ENCODE results near the gene TBL1XR1. TPM values are rescaled to one million over a fixed set of nuclear protein-coding genes. Genes with fewer than 3 reads are reported as not detected.

The TBL1XR1 gene
- total and polyA plus RNA-seq, 2 donors (not counting 3 experiments of a cell fraction or from before 2014, with no cell fraction given) = 26.9 to 146 TPM

GRCh38 chr3:177194299-177194698, 3.0 kb downstream of the TBL1XR1 start:
- no TSS peak for BruUV-seq (replicated peaks)
- Histone ChIP-seq H3K79me2 (ENCODE audit: control insufficient read depth, insufficient read depth, low read length) (peaks cover 74% of the 10 kb centered on the region), H3K27ac (ENCODE audit: insufficient read depth, low read depth, low read length) (no peak overlapping the region), H3K9me1 (replicated peaks; ENCODE audit: control insufficient read depth, extremely low read depth, insufficient read depth, low read length) (no peaks in the 10 kb centered on the region), H3K27me3 (ENCODE audit: control insufficient read depth in 2 of 2, insufficient read depth in 2 of 2, low read length in 2 of 2) (no peaks in the 10 kb centered on the region), H3K36me3 (ENCODE audit: control insufficient read depth in 2 of 2, extremely low read depth in 1 of 2, insufficient read depth in 2 of 2, low read length in 2 of 2) (no peaks in the 10 kb centered on the region), H3K4me2 (ENCODE audit: insufficient read depth, low read length) (peak overlapping the region; percentile 66), H3K9ac (replicated peaks; ENCODE audit: extremely low read depth, insufficient read depth, low read length) (no peak overlapping the region), H3K9me3 (replicated peaks; ENCODE audit: control insufficient read depth, insufficient read depth, low read length) (no peaks in the 10 kb centered on the region), H4K20me1 (replicated peaks; ENCODE audit: control insufficient read depth, extremely low read depth, insufficient read depth, low read length) (peaks cover 6% of the 10 kb centered on the region), H3K4me3 (replicated peaks in 1 of 3; ENCODE audit: insufficient read depth in 1 of 3, low read depth in 1 of 3, low read length in 3 of 3) (peak overlapping the region in 1 of 3 experiments; percentile 97), H2AFZ (ENCODE audit: low read depth, low read length) (no peak overlapping the region), H3K4me1 (ENCODE audit: control insufficient read depth, extremely low read depth, insufficient read depth, low read length) (peaks cover 31% of the 10 kb centered on the region)
- TF ChIP-seq MAX (IDR thresholded peaks at IDR 0.05; ENCODE audit: insufficient read depth, insufficient read length) = no peak
- no peak for TF ChIP-seq MYC (IDR thresholded peaks at IDR 0.05; ENCODE audit: low read depth, low read length)
- DNase-seq (ENCODE audit: low read depth, low spot score) (no peak), FAIRE-seq (no peak)
- dilution Hi-C loops (cut with MboI; ENCODE audit: extremely low pct_ligation_motif_present, low sequenced_read_pairs) (no loop called here), intact Hi-C loops (cut with micrococcal nuclease) (loop anchor here (10.0 kb wide), 1 partner anchor 881 kb away; no protein-coding TSS in a partner anchor)
- ChIA-PET POLR2A (interaction anchor here (1.1 kb wide), 1 partner anchor 146 kb away, joined by 3 read pairs; no protein-coding TSS in a partner anchor), CTCF (no interaction called here)

DNA sequence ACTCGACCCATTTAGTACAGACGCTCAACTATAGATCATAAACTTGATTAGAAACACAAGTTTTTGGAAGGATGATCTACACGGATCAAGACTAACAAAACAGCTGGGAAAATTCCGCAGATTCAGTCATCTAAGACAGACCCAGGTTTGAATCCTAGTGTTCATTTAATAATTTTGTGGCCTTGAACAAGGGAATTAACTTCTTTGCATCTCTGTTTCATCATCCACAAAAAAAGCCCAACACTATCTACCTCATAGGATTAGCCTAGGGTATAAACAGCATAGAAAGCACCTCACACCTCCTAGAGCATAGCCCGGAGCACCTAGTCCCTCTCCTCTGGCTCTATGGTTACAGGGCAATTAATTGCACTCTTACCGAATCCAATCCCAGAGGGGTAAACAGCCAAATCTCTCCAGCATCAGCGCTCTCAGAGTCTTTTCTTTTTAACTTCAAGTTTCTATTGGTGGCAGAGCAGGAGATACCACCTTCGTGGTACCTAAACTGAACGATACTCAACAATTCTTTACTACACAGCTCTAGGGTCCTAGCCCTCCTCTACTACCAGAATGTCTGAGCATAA, 3.5 kb downstream of the TBL1XR1 start:
- dilution Hi-C loops (cut with MboI; ENCODE audit: extremely low pct_ligation_motif_present, low sequenced_read_pairs) = no loop called here
- Histone ChIP-seq H3K9me3 (replicated peaks; ENCODE audit: control insufficient read depth, insufficient read depth, low read length) (no peaks in the 10 kb centered on the region), H3K9ac (replicated peaks; ENCODE audit: extremely low read depth, insufficient read depth, low read length) (no peak overlapping the region), H2AFZ (ENCODE audit: low read depth, low read length) (no peak overlapping the region), H3K27me3 (ENCODE audit: control insufficient read depth in 2 of 2, insufficient read depth in 2 of 2, low read length in 2 of 2) (no peaks in the 10 kb centered on the region), H3K79me2 (ENCODE audit: control insufficient read depth, insufficient read depth, low read length) (peaks cover 79% of the 10 kb centered on the region), H3K36me3 (ENCODE audit: control insufficient read depth in 2 of 2, extremely low read depth in 1 of 2, insufficient read depth in 2 of 2, low read length in 2 of 2) (no peaks in the 10 kb centered on the region), H3K4me2 (ENCODE audit: insufficient read depth, low read length) (peak overlapping the region; percentile 66), H3K27ac (ENCODE audit: insufficient read depth, low read depth, low read length) (no peak overlapping the region), H3K9me1 (replicated peaks; ENCODE audit: control insufficient read depth, extremely low read depth, insufficient read depth, low read length) (no peaks in the 10 kb centered on the region), H3K4me1 (ENCODE audit: control insufficient read depth, extremely low read depth, insufficient read depth, low read length) (peaks cover 26% of the 10 kb centered on the region), H3K4me3 (replicated peaks in 1 of 3; ENCODE audit: insufficient read depth in 1 of 3, low read depth in 1 of 3, low read length in 3 of 3) (no peak overlapping the region), H4K20me1 (replicated peaks; ENCODE audit: control insufficient read depth, extremely low read depth, insufficient read depth, low read length) (peaks cover 6% of the 10 kb centered on the region)
- DNase-seq (ENCODE audit: low read depth, low spot score) (no peak), FAIRE-seq (no peak)
- intact Hi-C loops (cut with micrococcal nuclease) = loop anchor here (10.0 kb wide), 1 partner anchor 881 kb away; no protein-coding TSS in a partner anchor
- ChIA-PET POLR2A (interaction anchor here (1.1 kb wide), 1 partner anchor 146 kb away, joined by 3 read pairs; no protein-coding TSS in a partner anchor), CTCF (no interaction called here)
- BruUV-seq (replicated peaks) = no TSS peak
- TF ChIP-seq, protein P1, sequence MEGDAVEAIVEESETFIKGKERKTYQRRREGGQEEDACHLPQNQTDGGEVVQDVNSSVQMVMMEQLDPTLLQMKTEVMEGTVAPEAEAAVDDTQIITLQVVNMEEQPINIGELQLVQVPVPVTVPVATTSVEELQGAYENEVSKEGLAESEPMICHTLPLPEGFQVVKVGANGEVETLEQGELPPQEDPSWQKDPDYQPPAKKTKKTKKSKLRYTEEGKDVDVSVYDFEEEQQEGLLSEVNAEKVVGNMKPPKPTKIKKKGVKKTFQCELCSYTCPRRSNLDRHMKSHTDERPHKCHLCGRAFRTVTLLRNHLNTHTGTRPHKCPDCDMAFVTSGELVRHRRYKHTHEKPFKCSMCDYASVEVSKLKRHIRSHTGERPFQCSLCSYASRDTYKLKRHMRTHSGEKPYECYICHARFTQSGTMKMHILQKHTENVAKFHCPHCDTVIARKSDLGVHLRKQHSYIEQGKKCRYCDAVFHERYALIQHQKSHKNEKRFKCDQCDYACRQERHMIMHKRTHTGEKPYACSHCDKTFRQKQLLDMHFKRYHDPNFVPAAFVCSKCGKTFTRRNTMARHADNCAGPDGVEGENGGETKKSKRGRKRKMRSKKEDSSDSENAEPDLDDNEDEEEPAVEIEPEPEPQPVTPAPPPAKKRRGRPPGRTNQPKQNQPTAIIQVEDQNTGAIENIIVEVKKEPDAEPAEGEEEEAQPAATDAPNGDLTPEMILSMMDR (IDR thresholded peaks at IDR 0.05; ENCODE audit: extremely low read depth in 1 of 2, insufficient read depth in 1 of 2, low read depth in 1 of 2, low read length in 2 of 2) = no peak
- TF ChIP-seq EZH2 (IDR thresholded peaks at IDR 0.05; ENCODE audit: borderline replicate concordance, low read depth, low read length, severe bottlenecking) (no peak), FOS (IDR thresholded peaks at IDR 0.05; ENCODE audit: borderline replicate concordance, insufficient read depth, low read length) (no peak), JUN (IDR thresholded peaks at IDR 0.05; ENCODE audit: borderline replicate concordance, insufficient read depth, insufficient read length, low read depth) (no peak), MAX (IDR thresholded peaks at IDR 0.05; ENCODE audit: insufficient read depth, insufficient read length) (no peak), POLR2A (IDR thresholded peaks at IDR 0.05; ENCODE audit: low read depth, low read length) (no peak), GATA2 (IDR thresholded peaks at IDR 0.05; ENCODE audit: insufficient read depth, insufficient read length, low read depth, low read length) (no peak), MYC (IDR thresholded peaks at IDR 0.05; ENCODE audit: low read depth, low read length) (no peak), POLR2AphosphoS5 (IDR thresholded peaks at IDR 0.05; ENCODE audit: insufficient read depth, low read depth, low read length) (no peak)

Data from endothelial cell of umbilical vein (primary cell).